WI38 (cell line): ENCODE measurements around the gene IL12RB2.

ENCODE experiments used
- H3K4me3 ChIP-seq: 2 replicates; pipeline ENCODE4 v1.5.1; 2011; ENCODE audit warnings: low read depth, mild to moderate bottlenecking, control low read depth, low read length
- CTCF ChIP-seq: IDR thresholded peaks from 2 replicates; pipeline ENCODE4 v1.5.1; 2012; ENCODE audit warnings: low read depth, mild to moderate bottlenecking, control low read depth, low read length

IL12RB2 gene

GRCh38 chr1:67294836-67295617, 12.6 kb upstream of the IL12RB2 start:
- H3K4me3 ChIP-seq = no peak overlapping the region
- TF ChIP-seq CTCF = no peak

- TF ChIP-seq CTCF = no peak
- no peak overlapping the region for H3K4me3 ChIP-seq
These were observed 8.9 kb upstream of the IL12RB2 start for GRCh38 chr1:67298762-67299161.

DNA sequence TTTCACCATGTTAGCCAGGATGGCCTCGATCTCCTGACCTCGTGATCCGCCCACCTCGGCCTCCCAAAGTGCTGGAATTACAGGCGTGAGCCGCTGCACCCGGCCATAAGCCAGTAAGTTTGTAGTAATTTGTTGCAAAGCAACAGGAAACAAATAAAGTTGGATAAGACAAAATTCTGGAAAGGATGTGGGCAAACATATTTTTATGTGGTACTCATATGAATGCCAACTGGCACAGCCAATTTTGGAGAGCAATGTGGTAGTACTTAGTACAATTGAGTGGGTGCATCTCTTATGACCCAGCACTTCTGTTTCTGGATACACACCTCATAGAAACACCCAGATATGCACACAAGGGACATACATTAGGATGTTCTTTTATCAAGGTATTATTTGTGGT, 8.4 kb upstream of the IL12RB2 start:
- no peak overlapping the region for H3K4me3 ChIP-seq
- no peak for TF ChIP-seq CTCF

GRCh38 chr1:67300561-67300960, 7.1 kb upstream of the IL12RB2 start:
- no peak overlapping the region for H3K4me3 ChIP-seq
- TF ChIP-seq CTCF = no peak

DNA sequence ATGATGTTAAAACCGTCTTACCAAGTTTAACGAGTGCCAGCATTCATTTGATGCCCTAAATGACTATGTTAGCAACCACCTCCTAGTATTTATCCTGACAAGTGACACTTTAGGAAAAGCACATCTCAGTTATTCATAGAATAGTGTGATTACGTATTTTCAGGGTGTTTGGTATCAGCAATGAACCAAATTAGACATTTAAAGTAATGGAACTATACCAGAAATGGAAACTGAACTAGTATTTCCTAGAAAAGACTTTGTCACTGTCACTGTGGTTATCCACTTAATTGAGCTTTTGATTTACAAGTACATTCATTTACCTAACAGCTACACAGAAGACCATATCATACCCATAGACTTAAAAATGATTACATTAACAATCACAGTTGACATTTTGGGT, 3.6 kb upstream of the IL12RB2 start:
- no peak for TF ChIP-seq CTCF
- H3K4me3 ChIP-seq = no peak overlapping the region

- no peak overlapping the region for H3K4me3 ChIP-seq
- no peak for TF ChIP-seq CTCF
These were observed 1.1 kb upstream of the IL12RB2 start for GRCh38 chr1:67306547-67306946.

GRCh38 chr1:67308136-67308535, 463 bp downstream of the IL12RB2 start:
- no peak for TF ChIP-seq CTCF
- no peak overlapping the region for H3K4me3 ChIP-seq
